Urinary bladder (tissue), 4 donors: ENCODE results near the gene BACE2. TPM values are rescaled to one million over a fixed set of nuclear protein-coding genes. Genes with fewer than 3 reads are reported as not detected.

ENCODE experiments used
- DNase-seq: peaks from one replicate; pipeline ENCODE4 v3.0.0-alpha.2; 2015; ENCODE audit errors: extremely low spot score
- H3K27ac ChIP-seq: one replicate; pipeline ENCODE4 v1.5.1; 2013; ENCODE audit warnings: low read depth, mild to moderate bottlenecking, moderate library complexity
- H3K36me3 ChIP-seq: one replicate; pipeline ENCODE4 v1.6.1; 2013; ENCODE audit warnings: mild to moderate bottlenecking, moderate library complexity; ENCODE audit not compliant: insufficient read depth
- H3K4me1 ChIP-seq: one replicate; pipeline ENCODE4 v1.6.1; 2013; ENCODE audit warnings: mild to moderate bottlenecking, moderate library complexity; ENCODE audit not compliant: insufficient read depth
- H3K4me3 ChIP-seq: one replicate; pipeline ENCODE4 v1.5.1; 2013; ENCODE audit warnings: low read depth, low read length
- WGBS: extraction: QIAGEN DNeasy Blood & Tissue Kit; methylation state at CpG from one replicate; pipeline ENCODE4 v1.1.7; 2013; 5-methylcytosine and 5-hydroxymethylcytosine counted together
- polyA plus RNA-seq: library from polyadenylated mRNA; stranded (reverse); fragments of 200-250 nt; gene quantifications from one replicate; pipeline ENCODE4 v1.2.3, GENCODE V29; 2013
- total RNA-seq: library from RNA; depleted of rRNA; stranded (reverse); fragments of >200 nt; gene quantifications from one replicate; pipeline ENCODE4 v1.2.3, GENCODE V29; 2014
- donor health status: healthy with polysubstance abuse.
- donor health status: healthy.

Gene BACE2
- total RNA-seq (81.5 TPM), polyA plus RNA-seq (51.1 TPM)

GRCh38 chr21:41167348-41168342 is at the start of gene BACE2:
Gene BACE2, plus strand, starts transcription at chr21:41168160. Its CDS starts 104 bp downstream, at chr21:41168264.
- peak within 1 kb of the TSS; percentile 89 for H3K27ac ChIP-seq
- no peaks in the 10 kb centered on the region for H3K4me1 ChIP-seq
- H3K36me3 ChIP-seq, result no peaks in the 10 kb centered on the region
- H3K4me3 ChIP-seq, result peak within 1 kb of the TSS; percentile 93
- DNase-seq, result no peak
- under 1% methylated on average over 108 of the region's 111 CpGs for WGBS

GRCh38 chr21:41119901-41120300 is 48.1 kb upstream of the BACE2 start:
- 83% methylated on average over 1 of the region's 1 CpG for WGBS
- Histone ChIP-seq H3K27ac (no peak overlapping the region), H3K4me1 (no peaks in the 10 kb centered on the region), H3K4me3 (no peak overlapping the region), H3K36me3 (no peaks in the 10 kb centered on the region)
- DNase-seq, result no peak

- Histone ChIP-seq H3K4me3 (no peak overlapping the region), H3K4me1 (no peaks in the 10 kb centered on the region), H3K36me3 (no peaks in the 10 kb centered on the region), H3K27ac (no peak overlapping the region)
- no peak for DNase-seq
- 76% methylated on average over 4 of the region's 4 CpGs for WGBS
Observed at GRCh38 chr21:41120997-41121396, 47.0 kb upstream of the BACE2 start.

GRCh38 chr21:41121785-41122415 is 46.1 kb upstream of the BACE2 start:
- WGBS, result 46% methylated on average over 19 of the region's 19 CpGs
- Histone ChIP-seq H3K36me3 (no peaks in the 10 kb centered on the region), H3K4me3 (no peak overlapping the region), H3K27ac (no peak overlapping the region), H3K4me1 (no peaks in the 10 kb centered on the region)
- no peak for DNase-seq

GRCh38 chr21:41124641-41125201 is 43.2 kb upstream of the BACE2 start:
- DNase-seq, result no peak
- Histone ChIP-seq H3K4me1 (no peaks in the 10 kb centered on the region), H3K4me3 (no peak overlapping the region), H3K27ac (no peak overlapping the region), H3K36me3 (no peaks in the 10 kb centered on the region)
- WGBS, result 53% methylated on average over 13 of the region's 13 CpGs

GRCh38 chr21:41128981-41129380 is 39.0 kb upstream of the BACE2 start:
- Histone ChIP-seq H3K36me3 (no peaks in the 10 kb centered on the region), H3K4me1 (no peaks in the 10 kb centered on the region), H3K4me3 (no peak overlapping the region), H3K27ac (no peak overlapping the region)
- no peak for DNase-seq

GRCh38 chr21:41130883-41131282 is 37.1 kb upstream of the BACE2 start:
- Histone ChIP-seq H3K4me1 (no peaks in the 10 kb centered on the region), H3K27ac (no peak overlapping the region), H3K4me3 (no peak overlapping the region), H3K36me3 (no peaks in the 10 kb centered on the region)
- 53% methylated on average over 3 of the region's 3 CpGs for whole genome bisulfite sequencing
- DNase-seq, result no peak

- H3K4me3 ChIP-seq, result no peak overlapping the region
- H3K36me3 ChIP-seq, result no peaks in the 10 kb centered on the region
- H3K4me1 ChIP-seq, result no peaks in the 10 kb centered on the region
- no peak overlapping the region for H3K27ac ChIP-seq
- WGBS, result 52% methylated on average over 5 of the region's 5 CpGs
- no peak for DNase-seq
Observed at GRCh38 chr21:41133874-41134522, 34.0 kb upstream of the BACE2 start.

GRCh38 chr21:41135746-41136145 is 32.2 kb upstream of the BACE2 start:
- Histone ChIP-seq H3K4me3 (no peak overlapping the region), H3K27ac (no peak overlapping the region), H3K36me3 (no peaks in the 10 kb centered on the region), H3K4me1 (no peaks in the 10 kb centered on the region)
- WGBS, result 67% methylated on average over 7 of the region's 7 CpGs
- no peak for DNase-seq

- no peak for DNase-seq
- WGBS, result 82% methylated on average over 6 of the region's 6 CpGs
- H3K36me3 ChIP-seq, result no peaks in the 10 kb centered on the region
Observed at GRCh38 chr21:41136286-41136685, 31.7 kb upstream of the BACE2 start.

GRCh38 chr21:41137401-41137800 is 30.6 kb upstream of the BACE2 start:
- no peak overlapping the region for H3K4me3 ChIP-seq
- no peaks in the 10 kb centered on the region for H3K36me3 ChIP-seq
- 87% methylated on average over 8 of the region's 8 CpGs for WGBS
- no peaks in the 10 kb centered on the region for H3K4me1 ChIP-seq
- no peak overlapping the region for H3K27ac ChIP-seq
- no peak for DNase-seq

More at GRCh38 chr21:41136286-41136685, 31.7 kb upstream of the BACE2 start:
- H3K4me3 ChIP-seq, result no peak overlapping the region
- no peak overlapping the region for H3K27ac ChIP-seq
- H3K4me1 ChIP-seq, result no peaks in the 10 kb centered on the region

GRCh38 chr21:41137889-41138288 is 30.1 kb upstream of the BACE2 start:
- Histone ChIP-seq H3K36me3 (no peaks in the 10 kb centered on the region), H3K4me3 (no peak overlapping the region), H3K4me1 (no peaks in the 10 kb centered on the region), H3K27ac (no peak overlapping the region)
- DNase-seq, result no peak
- 83% methylated on average over 6 of the region's 6 CpGs for WGBS

- no peak overlapping the region for H3K4me3 ChIP-seq
- H3K4me1 ChIP-seq, result no peaks in the 10 kb centered on the region
- H3K27ac ChIP-seq, result no peak overlapping the region
- no peaks in the 10 kb centered on the region for H3K36me3 ChIP-seq
- 92% methylated on average over 6 of the region's 6 CpGs for WGBS
- no peak for DNase-seq
Observed at GRCh38 chr21:41138711-41139110, 29.2 kb upstream of the BACE2 start.
